ENCODE measurements around the gene POMGNT1.

POMGNT1 gene

DNA sequence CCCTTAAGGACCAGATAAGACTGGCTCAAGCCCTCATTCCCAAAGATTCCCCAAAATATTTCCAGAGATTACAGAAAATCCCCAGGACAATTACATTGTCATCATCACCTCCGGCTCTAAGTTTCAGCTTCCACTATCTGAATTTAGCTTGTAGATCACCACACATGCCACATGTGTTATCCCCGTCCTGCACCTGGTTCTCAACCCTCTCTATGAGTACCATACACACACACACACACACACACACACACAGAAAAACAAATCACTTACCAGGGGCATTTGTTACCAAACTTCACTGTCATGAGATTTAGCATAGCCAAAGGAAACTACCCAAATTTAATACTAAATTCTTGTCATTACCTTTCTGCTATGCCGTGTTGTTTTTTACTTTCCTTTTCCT lies 38.7 kb downstream of the POMGNT1 start:
- in situ Hi-C loops (cut with MboI; ENCODE audit: low sequenced_read_pairs) = no loop called here

- in situ Hi-C loops (cut with MboI; ENCODE audit: low sequenced_read_pairs) = no loop called here
Observed at GRCh38 chr1:46158312-46159281, 39.6 kb downstream of the POMGNT1 start.

GRCh38 chr1:46157916-46158311 lies 40.3 kb downstream of the POMGNT1 start:
- in situ Hi-C loops (cut with MboI; ENCODE audit: low sequenced_read_pairs) = no loop called here

DNA sequence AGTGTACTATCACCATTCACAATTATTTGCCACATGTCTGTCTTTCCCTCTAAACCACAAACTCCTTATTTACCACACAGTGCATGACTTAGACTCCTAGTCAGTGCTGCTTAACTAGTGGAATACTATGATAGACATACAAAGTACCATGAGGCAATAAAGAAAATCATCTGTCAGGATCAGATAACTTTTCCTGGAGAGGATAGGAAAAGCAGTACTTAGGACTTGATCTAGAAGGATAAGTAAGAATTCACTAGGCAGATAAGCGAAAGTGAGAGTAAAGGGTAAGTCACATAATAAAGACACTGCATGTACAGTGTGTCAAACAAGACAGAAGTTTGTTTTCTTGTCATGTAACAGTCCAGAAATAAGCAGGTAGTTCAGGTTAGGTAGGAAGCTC lies 44.5 kb downstream of the POMGNT1 start:
- in situ Hi-C loops (cut with MboI; ENCODE audit: low sequenced_read_pairs) = no loop called here

- in situ Hi-C loops (cut with MboI; ENCODE audit: low sequenced_read_pairs) = no loop called here
Observed at GRCh38 chr1:46153228-46153627, 45.0 kb downstream of the POMGNT1 start.

DNA sequence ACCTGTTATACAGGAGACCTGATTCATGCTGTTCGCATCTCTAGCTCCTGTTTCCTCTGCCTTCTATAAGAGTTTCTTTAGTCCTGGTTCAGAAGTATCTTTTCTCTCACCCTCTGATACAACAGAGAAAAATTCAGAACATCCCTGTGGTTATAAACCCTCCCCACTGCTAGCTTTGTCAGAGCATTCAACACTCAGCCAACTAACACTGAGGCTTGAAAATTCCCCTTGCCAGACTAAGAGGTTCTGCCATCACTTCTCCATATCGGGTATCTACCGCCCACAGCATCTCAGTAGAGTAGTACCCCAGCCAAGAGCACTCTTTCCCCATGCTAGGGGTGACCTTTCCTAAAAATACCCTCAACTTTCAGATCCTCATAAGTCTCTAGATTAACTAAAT lies 46.2 kb downstream of the POMGNT1 start:
- in situ Hi-C loops (cut with MboI; ENCODE audit: low sequenced_read_pairs) = no loop called here

DNA sequence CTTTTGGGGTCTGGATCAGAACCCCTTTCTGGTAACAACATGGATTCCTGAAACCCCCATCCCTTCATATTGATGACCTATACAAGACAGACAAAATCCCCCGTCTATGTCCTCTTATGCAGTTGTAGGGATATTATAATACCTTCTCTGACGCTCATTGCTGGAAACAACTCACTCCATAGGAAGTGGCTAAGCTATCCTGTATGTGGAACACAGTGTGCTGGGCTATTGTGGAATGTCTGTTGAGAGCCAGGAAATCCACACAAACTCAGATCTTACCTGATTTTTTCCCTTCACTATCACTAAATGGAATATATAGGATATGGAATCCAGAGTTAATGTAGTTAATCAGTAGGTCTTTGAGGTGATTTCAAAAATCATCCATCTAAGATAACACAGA lies 48.1 kb downstream of the POMGNT1 start:
- in situ Hi-C loops (cut with MboI; ENCODE audit: low sequenced_read_pairs) = no loop called here

- in situ Hi-C loops (cut with MboI; ENCODE audit: low sequenced_read_pairs) = no loop called here
Observed at GRCh38 chr1:46148318-46148717, 49.9 kb downstream of the POMGNT1 start.

Data from HL-60/S4 treated with retinoic acid at 250 ng/mL for 4 days and 3 days (cell line).